AML-193 (cell line): ENCODE results near the gene KCNT2.
"Not testable (repeated sequence)": the region's sequence is repeated elsewhere in the genome, so short reads cannot be mapped to it uniquely, and the experiment has no call there.

Source experiments
- DNase-seq, 2 experiments: peaks; one replicate each; lab custom pipeline; 2025; lab: John Stamatoyannopoulos, UW

Gene KCNT2

GRCh38 chr1:196513821-196514220 is 94.4 kb downstream of the KCNT2 start:
- DNase-seq, result no peak

- DNase-seq, result no peak
Observed at GRCh38 chr1:196510451-196510850, 97.8 kb downstream of the KCNT2 start.

DNA sequence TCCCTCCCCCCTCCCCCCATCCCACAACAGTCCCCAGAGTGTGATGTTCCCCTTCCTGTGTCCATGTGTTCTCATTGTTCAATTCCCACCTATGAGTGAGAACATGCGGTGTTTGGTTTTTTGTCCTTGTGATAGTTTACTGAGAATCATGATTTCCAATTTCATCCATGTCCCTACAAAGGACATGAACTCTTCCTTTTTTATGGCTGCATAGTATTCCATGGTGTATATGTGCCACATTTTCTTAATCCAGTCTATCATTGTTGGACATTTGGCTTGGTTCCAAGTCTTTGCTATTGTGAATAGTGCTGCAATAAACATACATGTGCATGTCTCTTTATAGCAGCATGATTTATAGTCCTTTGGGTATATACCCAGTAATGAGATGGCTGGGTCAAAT is 104.0 kb downstream of the KCNT2 start:
- not testable (repeated sequence) for DNase-seq

- no peak for DNase-seq
Observed at GRCh38 chr1:196502437-196502836, 105.8 kb downstream of the KCNT2 start.

GRCh38 chr1:196501760-196502428 is 106.3 kb downstream of the KCNT2 start:
- DNase-seq, result no peak

GRCh38 chr1:196497817-196498216 is 110.4 kb downstream of the KCNT2 start:
- DNase-seq, result no peak

DNA sequence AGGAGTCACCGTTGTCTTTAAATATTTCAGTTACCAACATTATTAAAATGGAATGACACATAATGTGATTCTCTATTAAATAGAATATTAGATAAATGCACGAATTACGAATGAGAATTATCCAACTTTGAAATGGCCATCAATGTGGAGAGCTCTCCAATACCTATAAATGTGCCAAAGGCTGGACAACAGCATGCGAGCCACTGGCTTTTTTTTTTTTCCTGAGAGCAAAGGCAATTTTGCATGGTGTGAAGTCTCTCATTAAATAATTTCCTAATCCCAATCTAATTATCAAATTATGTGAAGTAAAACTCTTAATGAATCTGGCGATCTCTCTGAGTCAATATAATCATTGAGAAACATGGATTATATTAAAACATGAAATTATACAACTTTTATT is 113.5 kb downstream of the KCNT2 start:
- DNase-seq, result no peak

- no peak for DNase-seq
Observed at GRCh38 chr1:196493881-196494280, 114.4 kb downstream of the KCNT2 start.

GRCh38 chr1:196488579-196488978 is 119.7 kb downstream of the KCNT2 start:
- DNase-seq, result no peak

GRCh38 chr1:196486346-196486745 is 121.9 kb downstream of the KCNT2 start:
- DNase-seq, result no peak

DNA sequence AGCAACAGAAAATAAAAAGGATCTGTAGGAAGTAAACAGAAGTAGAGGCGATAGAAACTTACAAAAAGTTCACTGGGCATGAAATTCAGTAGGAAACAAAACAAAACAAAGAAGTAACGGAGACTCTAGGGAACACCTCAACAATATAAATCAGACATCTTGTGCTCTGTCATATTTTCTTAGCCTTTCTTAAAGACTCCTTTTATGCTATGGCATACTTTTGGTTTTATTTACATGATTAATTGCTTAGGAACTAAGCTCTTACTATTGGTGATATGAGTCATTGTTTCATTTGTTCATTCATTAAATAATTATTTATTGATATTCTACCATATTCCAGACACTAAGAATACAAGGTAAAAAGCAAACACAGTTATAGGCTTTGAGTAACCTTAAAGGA is 126.6 kb downstream of the KCNT2 start:
- no peak for DNase-seq

DNA sequence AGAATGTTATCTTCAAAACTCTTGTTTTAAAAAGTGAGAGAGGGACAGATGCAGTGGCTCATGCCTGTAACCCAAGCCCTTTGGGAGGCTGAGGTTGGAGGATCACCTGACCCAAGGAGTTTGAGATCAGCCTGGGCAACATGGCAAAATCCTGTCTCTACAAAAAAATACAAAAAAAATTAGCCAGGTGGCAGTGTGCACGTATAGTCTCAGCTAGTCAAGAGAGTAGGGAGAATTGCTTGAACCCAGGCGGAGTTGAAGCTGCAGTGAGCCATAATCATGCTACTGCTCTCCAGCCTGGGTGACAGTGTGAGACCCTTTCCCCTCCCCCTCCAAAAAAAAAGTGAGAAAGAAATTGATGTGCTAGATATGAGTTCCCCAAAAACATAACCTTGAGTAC is 131.0 kb downstream of the KCNT2 start:
- no peak for DNase-seq

- DNase-seq, result no peak
Observed at GRCh38 chr1:196467230-196467925, 140.9 kb downstream of the KCNT2 start.

- no peak for DNase-seq
Observed at GRCh38 chr1:196466654-196467053, 141.6 kb downstream of the KCNT2 start.

- DNase-seq, result no peak
Observed at GRCh38 chr1:196466166-196466565, 142.1 kb downstream of the KCNT2 start.

DNA sequence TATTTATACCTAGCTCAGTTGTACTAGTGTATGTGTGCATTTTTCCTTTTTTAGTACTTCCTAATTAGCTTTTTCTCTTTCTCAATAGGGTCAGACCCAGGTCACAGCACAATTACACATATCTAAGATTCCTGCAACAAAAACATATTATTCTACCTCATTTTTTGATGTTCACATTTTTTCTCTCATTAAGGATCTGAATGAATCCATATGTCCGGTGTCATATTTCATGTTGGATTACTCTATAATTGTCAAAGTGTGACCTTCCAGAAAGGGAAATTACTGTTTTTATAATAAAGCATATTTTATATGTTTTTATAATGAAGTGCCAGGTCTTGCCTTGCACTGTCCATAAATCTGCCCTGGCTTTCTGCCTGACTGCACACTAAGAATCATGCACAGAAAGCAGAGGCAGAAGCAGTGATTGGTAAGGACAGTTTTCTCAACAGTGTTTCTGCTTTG is 143.7 kb downstream of the KCNT2 start:
- DNase-seq, result no peak

- DNase-seq, result no peak
Observed at GRCh38 chr1:196462086-196462485, 146.2 kb downstream of the KCNT2 start.

GRCh38 chr1:196461521-196461920 is 146.7 kb downstream of the KCNT2 start:
- DNase-seq, result no peak

DNA sequence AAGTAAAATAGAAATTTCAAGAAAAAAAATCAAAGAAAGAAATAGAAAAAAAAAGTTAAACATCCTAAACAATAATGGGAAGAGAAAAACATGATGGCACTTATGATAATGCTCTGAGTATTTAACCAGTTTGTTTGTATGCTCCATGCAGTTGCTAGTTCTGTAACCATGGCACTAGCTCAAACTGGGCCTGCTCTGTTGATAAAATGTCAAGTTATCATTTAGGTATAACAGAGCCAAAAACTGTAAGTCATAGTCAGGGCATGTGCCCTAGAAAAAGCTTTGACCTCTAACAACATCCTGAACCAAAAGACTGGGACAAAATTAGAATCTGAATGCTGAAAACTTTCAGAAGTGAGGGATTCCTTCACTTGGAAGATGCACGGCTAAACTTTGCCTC is 148.9 kb downstream of the KCNT2 start:
- no peak for DNase-seq

DNA sequence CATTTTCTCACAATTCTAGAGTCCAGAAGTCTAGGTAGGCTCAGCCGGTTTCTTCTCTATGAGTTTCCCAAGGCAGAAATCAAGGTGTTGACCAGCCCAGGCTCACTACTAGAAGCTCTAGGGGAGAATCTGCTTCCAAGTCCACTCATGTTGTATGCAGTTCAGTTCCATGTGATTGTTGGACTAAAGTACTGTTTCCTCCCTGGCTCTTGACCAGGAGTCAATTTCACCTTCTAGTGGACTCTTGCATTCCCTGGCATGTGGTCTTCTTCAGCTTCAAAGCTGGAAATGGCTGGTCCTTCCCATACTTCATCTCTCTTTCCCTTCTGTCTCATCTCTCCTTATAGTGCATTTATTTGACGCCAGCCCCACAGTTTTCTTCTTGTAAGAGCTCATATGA is 153.4 kb downstream of the KCNT2 start:
- no peak for DNase-seq

- no peak for DNase-seq
Observed at GRCh38 chr1:196451103-196451502, 157.1 kb downstream of the KCNT2 start.

GRCh38 chr1:196450143-196451095 is 157.8 kb downstream of the KCNT2 start:
- DNase-seq, result peak; percentile 28 to 44

GRCh38 chr1:196449460-196449859 is 158.8 kb downstream of the KCNT2 start:
- no peak for DNase-seq
